NCI-H82 treated with DMSO at 0.1 percent for 48 hours (cell line): Measurements from ENCODE around the gene IDUA.
"Not testable (repeated sequence)": the region's sequence is repeated elsewhere in the genome, so short reads cannot be mapped to it uniquely, and the experiment has no call there.

Source experiments
- DNase-seq: peaks from one replicate; lab custom pipeline; 2025; ENCODE audit not compliant: unreplicated experiment; lab: John Stamatoyannopoulos, UW

Gene IDUA

DNA sequence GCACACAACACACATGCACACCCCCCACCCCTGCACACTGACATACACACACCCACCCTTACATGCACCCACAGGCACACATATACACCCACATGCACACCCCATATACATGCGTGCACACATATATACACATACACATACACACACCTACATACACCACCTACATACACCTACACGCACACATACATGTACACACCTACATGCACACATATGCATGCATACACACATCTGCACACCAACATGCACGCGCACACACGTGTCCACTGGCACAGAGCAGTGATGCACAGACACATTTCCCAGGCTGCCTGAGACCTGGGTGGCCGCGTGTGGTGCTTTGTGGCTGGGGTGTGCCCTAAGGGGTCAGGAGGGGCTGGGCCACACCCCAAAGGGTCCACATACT lies 56.3 kb downstream of the IDUA start:
- no peak for DNase-seq

GRCh38 chr4:1043651-1044468 lies 57.0 kb downstream of the IDUA start:
- DNase-seq: no peak

GRCh38 chr4:1044469-1045192 lies 57.8 kb downstream of the IDUA start:
- no peak for DNase-seq

GRCh38 chr4:1045193-1045594 lies 58.4 kb downstream of the IDUA start:
- no peak for DNase-seq

GRCh38 chr4:1045595-1046201 lies 58.9 kb downstream of the IDUA start:
- no peak for DNase-seq

DNA sequence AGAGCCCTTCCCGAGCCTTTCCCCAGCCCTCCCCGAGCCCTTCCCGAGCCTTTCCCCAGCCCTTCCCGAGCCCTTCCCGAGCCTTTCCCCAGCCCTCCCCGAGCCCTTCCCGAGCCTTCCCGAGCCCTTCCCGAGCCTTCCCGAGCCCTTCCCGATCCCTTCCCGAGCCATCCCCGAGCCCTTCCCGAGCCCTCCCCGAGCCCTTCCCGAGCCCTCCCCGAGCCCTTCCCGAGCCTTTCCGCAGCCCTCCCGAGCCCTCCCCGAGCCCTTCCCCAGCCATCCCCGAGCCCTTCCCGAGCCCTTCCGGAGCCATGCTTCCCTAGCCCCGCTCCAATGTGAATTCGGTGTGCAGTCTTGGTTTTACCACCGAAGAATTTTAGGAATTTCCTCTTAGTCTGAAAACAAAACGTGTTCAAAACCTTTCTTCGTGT lies 59.8 kb downstream of the IDUA start:
- DNase-seq: not testable (repeated sequence)

- DNase-seq: no peak
Observed at GRCh38 chr4:1047106-1047975, 60.5 kb downstream of the IDUA start.

DNA sequence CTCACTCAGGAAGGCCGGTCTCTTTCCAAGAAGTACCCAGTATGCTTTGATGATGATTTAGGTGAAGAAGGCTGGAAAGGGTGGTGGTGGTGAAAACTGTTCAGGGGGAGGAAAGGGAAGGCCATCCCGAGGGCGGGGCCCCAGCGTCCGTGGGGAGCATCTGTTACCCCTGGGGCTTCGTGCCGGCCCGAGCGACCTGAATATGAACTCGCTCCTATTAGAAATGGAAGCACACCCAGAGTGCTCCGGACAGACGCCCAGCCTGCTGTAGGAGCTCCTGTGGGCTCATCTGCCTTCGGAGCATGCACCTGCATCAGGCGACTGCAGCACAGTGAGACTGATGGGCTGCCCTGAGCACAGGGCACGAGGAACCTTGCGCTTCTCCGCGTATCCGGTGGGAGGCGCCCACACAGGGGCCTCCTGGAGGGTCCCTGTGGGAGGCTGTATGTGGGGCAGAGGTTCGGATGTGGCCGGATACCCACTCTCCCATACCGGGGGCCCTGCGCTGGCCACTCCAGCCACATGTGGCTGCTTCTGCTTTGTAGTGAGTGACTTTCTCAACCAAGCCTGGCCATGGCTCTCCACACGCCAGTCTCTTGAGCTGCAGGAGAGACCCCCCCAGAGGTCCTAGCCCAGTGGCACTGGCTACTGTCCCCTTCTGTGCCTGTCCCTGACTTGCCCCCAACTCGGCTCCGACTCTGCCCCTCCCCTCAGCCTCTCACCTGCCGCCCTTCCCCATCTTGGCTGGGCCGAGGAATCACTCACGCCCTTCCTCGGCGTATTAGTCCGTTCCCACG lies 61.3 kb downstream of the IDUA start:
- DNase-seq: no peak

GRCh38 chr4:1048773-1049590 lies 62.1 kb downstream of the IDUA start:
- DNase-seq: no peak

GRCh38 chr4:1049591-1049905 lies 62.7 kb downstream of the IDUA start:
- DNase-seq: no peak

GRCh38 chr4:1050486-1051213 lies 63.8 kb downstream of the IDUA start:
- no peak for DNase-seq

DNA sequence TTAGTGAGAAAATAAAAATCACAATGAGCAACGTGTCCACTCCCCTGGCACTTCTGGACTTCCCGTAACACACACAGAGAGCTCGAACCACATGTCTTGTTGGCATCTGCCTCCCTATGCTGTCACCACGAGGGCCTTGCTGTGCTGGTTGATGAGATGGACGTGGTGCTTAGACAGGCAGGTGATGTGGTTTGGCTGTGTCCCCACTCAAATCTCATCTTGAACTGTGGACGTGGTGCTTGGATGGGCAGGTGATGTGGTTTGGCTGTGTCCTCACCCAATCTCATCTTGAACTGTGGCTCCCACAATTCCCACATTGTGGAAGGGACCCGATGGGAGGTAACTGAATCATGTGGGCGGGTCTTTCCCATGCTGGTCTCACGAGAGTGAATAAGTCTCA lies 64.6 kb downstream of the IDUA start:
- DNase-seq: no peak

- no peak for DNase-seq
Observed at GRCh38 chr4:1052231-1052671, 65.4 kb downstream of the IDUA start.

GRCh38 chr4:1053080-1053661 lies 66.3 kb downstream of the IDUA start:
- no peak for DNase-seq

DNA sequence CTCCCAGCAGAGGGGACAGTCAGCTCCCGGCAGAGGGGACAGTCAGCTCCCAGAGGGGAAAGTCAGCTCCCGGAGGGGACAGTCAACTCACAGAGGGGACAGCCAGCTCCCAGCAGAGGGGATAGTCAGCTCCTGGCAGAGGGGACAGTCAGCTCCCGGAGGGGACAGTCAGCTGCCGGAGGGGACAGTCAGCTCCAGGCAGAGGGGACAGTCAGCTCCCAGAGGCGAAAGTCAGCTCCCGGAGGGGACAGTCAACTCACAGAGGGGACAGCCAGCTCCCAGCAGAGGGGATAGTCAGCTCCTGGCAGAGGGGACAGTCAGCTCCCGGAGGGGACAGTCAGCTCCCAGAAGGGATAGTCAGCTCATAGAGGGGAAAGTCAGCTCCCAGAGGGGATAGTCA lies 67.0 kb downstream of the IDUA start:
- DNase-seq: not testable (repeated sequence)
